Skeletal muscle satellite cell (primary cell): ENCODE measurements around the gene B4GALT2.

Experiments
- H3K27me3 ChIP-seq: 2 replicates; pipeline ENCODE4 v1.7.0; 2013; ENCODE audit warnings: low read length; ENCODE audit not compliant: control insufficient read depth, insufficient read depth
- H3K36me3 ChIP-seq: 2 replicates; pipeline ENCODE4 v1.7.0; 2013; ENCODE audit warnings: mild to moderate bottlenecking, control low read depth, low read length; ENCODE audit not compliant: insufficient read depth
- H3K4me1 ChIP-seq: 2 replicates; pipeline ENCODE4 v1.7.0; 2013; ENCODE audit warnings: low read length; ENCODE audit not compliant: control insufficient read depth, insufficient read depth
- H3K4me2 ChIP-seq: 2 replicates; pipeline ENCODE4 v1.7.0; 2013; ENCODE audit warnings: mild to moderate bottlenecking, low read length
- H3K4me3 ChIP-seq: 2 replicates; pipeline ENCODE4 v1.7.0; 2013; ENCODE audit warnings: low read length
- H3K9ac ChIP-seq: 2 replicates; pipeline ENCODE4 v1.7.0; 2013; ENCODE audit warnings: mild to moderate bottlenecking, low read depth, low read length, moderate library complexity
- H3K9me3 ChIP-seq: replicated peaks from 2 replicates; pipeline ENCODE4 v1.7.0; 2013; ENCODE audit warnings: mild to moderate bottlenecking, control low read depth, low read length

The B4GALT2 gene

DNA sequence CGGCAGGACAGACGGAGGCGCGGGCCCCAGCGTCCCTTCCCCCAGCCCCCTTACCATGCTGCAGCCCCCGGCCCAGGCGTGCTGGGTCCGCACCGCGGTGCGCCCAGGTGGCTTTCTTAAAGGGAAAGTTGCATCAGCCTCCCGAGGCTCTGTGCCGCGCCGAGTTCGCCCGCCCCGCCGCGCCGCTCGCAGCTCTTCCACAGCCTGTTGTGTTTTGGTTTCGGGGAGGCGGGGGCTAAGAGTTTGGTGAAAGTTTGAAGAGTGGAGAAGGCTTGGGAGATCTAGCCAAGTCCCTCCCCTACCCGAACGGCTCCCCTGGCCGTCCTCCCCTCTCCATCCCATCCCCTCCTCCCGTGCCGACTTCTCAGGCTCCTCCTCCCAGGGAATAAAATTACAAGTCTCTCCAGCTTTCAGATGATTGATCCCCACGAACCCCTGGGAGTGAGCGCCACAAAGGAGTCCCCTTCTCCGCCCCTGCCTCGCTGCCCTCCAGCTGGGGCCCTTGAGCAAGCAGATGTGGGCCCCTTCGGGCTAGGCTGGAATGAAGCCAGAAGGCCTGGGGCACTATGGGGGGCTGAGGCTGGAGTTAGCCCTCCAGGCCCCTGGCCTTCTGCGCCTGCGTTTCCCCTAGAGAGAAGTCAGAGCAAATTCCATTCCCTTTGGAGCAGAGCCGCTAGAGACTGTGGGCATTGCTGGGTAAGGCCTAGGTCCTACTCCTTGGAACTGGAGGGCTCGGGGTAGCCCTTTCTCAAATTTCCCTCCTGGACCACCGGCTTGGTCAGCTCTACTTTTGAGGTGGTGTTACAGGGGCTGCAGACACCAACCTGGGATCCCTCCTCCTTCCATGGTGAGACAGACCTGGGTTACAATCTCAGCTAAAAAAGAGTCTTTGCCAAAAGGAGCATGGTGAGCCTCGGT, 52.5 kb downstream of the B4GALT2 start, which contains the start of gene SLC6A9:
TSS of gene SLC6A9 (minus strand) at position 211 of the 918 bp plus-strand sequence. CDS start 7,185 bp downstream, outside the sequence.
- H3K9ac ChIP-seq, result peak within 1 kb of the TSS; percentile 69
- H3K4me3 ChIP-seq, result peak within 1 kb of the TSS; percentile 70
- no peaks in the 10 kb centered on the region for H3K9me3 ChIP-seq
- H3K4me2 ChIP-seq, result peak within 1 kb of the TSS; percentile 92
- no peaks in the 10 kb centered on the region for H3K36me3 ChIP-seq
- no peaks in the 10 kb centered on the region for H3K27me3 ChIP-seq
- H3K4me1 ChIP-seq, result peaks cover 22% of the 10 kb centered on the region

DNA sequence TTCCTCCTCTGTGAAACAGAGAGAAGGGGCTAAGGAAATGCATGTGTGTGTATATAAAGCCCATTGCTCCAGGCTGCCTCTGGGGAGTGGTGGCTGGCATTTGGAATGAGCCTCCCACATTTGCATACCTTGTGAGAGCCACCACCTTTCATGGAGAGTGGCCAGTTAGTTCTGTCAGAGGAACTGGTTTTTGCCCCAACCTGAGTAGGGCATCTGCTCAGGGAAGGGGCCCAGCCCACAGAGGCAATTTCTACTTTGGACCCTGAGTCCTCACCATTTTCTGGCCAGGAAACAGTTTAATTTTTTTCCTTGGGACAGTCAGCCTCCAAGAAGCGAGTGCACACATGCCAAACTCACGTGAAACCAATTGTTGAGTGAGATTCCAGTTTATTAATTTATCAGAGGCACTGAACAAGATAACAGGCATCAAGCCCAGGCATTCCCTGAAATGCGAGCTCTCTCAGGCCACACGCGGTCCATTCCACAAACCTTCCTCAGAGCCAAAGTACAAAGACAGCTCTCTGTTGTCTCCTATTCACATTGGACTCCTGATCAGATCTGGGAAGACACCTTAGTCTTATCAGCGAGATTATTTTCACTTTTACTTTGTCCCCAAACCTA, 53.3 kb downstream of the B4GALT2 start:
- Histone ChIP-seq H3K27me3 (no peaks in the 10 kb centered on the region), H3K36me3 (no peaks in the 10 kb centered on the region), H3K4me3 (no peak overlapping the region), H3K4me1 (peaks cover 26% of the 10 kb centered on the region), H3K4me2 (no peak overlapping the region), H3K9me3 (no peaks in the 10 kb centered on the region), H3K9ac (no peak overlapping the region)

DNA sequence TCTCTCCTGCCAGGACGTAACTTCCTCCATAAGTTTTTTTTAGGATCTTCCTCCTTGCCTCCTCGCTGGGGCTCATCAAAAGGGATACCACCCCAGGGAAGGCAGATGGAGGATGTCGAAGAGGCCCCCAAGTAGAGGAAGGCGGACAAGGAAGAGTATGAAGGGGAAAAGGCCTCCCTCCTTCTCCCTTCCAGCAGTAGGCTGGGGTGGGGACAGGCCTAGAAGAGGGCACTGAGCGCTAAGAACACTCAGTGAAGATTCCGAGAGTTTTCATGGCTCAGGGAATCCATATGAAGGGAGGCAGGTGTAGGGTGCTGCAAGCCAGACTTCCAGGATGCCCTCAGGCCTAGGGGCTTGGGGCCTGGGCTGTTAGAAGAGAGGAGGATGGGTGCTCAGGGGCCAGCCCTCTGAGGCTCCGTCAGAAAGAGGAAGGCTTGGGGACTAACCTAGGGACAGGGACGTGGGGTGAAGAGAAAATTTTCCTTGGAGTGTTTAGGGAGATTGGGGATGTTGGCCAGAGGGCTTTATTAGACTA, 54.1 kb downstream of the B4GALT2 start:
- H3K9me3 ChIP-seq, result no peaks in the 10 kb centered on the region
- no peak overlapping the region for H3K9ac ChIP-seq
- H3K4me3 ChIP-seq, result no peak overlapping the region
- H3K4me2 ChIP-seq, result no peak overlapping the region
- H3K4me1 ChIP-seq, result peaks cover 26% of the 10 kb centered on the region
- H3K27me3 ChIP-seq, result no peaks in the 10 kb centered on the region
- H3K36me3 ChIP-seq, result no peaks in the 10 kb centered on the region

DNA sequence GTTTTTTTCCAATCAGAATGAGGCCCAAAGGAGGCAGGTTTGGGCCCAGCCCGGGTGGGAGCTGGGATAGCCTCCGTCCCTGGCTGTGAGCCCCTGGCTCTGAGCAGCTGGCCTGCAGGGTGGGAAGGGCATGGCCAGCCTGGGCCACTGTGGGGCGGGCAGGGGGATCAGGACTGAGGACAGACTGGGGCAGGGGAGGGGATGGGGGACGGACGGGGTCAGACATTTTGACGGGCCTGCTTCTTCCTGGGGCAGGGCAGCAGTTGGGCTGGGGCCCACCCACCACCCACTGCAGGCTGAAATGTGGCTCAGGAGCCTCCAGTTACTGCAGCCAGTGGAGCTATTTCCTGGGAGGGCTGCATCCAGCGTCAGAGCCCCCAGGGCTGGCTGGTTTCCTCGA, 54.7 kb downstream of the B4GALT2 start:
- H3K9ac ChIP-seq, result no peak overlapping the region

DNA sequence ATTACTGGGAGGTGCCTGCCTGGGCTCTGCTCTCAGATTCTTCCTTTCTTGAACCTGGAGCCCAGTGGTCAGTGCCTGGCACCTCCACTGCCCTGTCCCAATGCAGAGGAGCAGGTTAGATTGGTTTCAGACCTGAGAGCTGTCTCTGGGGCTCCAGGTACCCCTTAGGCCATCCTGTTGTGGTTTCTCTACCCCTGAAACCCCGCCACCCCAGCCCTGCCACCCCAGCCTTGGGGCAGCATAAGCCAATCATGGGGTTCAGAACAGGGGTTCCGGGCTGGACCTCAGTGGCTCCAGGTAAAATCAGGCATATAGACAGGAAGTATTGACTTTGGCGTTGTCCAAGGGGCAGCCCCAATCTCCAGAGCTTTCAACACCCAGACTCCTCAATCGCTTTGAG, 55.4 kb downstream of the B4GALT2 start:
- no peak overlapping the region for H3K4me2 ChIP-seq
- H3K4me1 ChIP-seq, result peaks cover 28% of the 10 kb centered on the region
- H3K36me3 ChIP-seq, result no peaks in the 10 kb centered on the region
- H3K9me3 ChIP-seq, result no peaks in the 10 kb centered on the region
- H3K27me3 ChIP-seq, result no peaks in the 10 kb centered on the region
- H3K4me3 ChIP-seq, result no peak overlapping the region
- no peak overlapping the region for H3K9ac ChIP-seq

More for the DNA sequence above, 54.7 kb downstream of the B4GALT2 start:
- H3K27me3 ChIP-seq, result no peaks in the 10 kb centered on the region
- H3K36me3 ChIP-seq, result no peaks in the 10 kb centered on the region
- H3K4me2 ChIP-seq, result no peak overlapping the region
- peaks cover 28% of the 10 kb centered on the region for H3K4me1 ChIP-seq
- no peak overlapping the region for H3K4me3 ChIP-seq
- no peaks in the 10 kb centered on the region for H3K9me3 ChIP-seq

DNA sequence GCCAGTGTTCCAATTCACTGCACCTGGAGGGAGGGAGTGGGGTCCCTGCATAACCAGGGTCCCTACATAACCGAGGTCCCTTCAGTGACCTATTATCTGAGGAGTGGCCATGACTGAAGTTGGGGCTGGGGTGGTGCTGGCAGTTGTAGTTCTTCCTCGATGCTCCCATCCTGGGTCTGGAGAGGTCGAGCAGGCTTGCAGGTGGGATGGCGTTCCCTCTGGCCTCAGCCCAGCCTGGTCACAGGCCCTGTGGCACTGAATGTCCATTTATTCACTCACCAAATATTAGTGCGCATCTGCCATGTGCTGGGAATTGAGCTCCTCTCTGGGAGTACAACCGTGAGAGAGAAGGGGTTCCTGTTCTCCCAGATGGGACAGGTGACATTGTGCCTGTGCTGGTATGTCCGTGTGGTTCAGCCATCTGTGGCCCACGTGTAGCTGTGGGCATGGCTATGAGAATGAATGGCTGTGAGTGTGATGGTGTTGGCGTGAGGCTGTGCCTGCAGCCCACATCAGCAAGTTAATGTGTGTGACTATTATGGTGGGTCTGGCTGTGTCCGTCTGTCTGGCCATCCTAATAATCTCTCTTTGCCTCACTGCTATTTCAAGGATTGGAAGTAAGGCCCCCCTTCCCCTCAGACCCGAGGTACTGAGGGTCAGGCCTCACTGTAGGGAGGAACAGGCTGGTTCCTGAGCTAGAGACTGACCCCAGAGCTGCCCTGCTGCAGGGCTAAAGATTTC, 56.1 kb downstream of the B4GALT2 start:
- H3K9me3 ChIP-seq, result no peaks in the 10 kb centered on the region
- H3K4me1 ChIP-seq, result peaks cover 32% of the 10 kb centered on the region
- H3K27me3 ChIP-seq, result no peaks in the 10 kb centered on the region
- H3K9ac ChIP-seq, result no peak overlapping the region
- no peak overlapping the region for H3K4me2 ChIP-seq
- H3K4me3 ChIP-seq, result no peak overlapping the region
- no peaks in the 10 kb centered on the region for H3K36me3 ChIP-seq

DNA sequence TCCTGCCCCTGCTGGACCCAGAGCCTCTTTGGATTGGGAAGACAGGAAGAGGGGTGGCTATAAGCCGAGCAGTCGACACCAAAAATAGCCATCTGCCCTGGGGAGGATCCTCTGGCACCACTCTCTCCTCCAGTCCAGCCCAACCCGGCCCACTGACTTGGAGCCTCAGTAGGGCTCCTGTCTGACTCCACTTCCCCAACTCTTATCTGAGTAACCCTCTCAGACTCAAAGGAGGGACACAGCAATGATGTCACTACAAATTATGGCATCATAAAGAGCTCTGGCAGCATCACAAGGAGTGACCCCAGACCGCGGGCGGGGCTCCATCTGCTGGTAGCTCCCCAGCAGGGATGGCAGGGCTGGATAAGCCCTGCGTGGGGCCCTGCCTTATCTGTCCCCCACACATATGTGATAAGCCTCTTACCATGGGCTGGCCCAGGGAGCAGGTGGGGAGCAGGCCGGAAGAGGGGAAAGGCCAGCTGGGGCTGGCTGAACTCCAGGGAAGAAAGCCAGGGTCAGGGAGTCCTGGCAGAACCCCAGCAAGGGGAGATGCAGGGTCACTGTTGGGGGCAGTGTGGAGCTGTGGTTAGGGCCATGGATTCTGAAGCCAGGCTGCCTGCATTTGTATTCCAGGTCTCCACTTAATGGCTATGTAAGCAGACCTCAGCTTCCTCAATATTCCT, 56.9 kb downstream of the B4GALT2 start:
- peak overlapping the region; percentile 10 for H3K9ac ChIP-seq
- peaks cover 39% of the 10 kb centered on the region for H3K4me1 ChIP-seq
- no peak overlapping the region for H3K4me2 ChIP-seq
- H3K36me3 ChIP-seq, result no peaks in the 10 kb centered on the region
- H3K4me3 ChIP-seq, result no peak overlapping the region
- H3K27me3 ChIP-seq, result no peaks in the 10 kb centered on the region
- no peaks in the 10 kb centered on the region for H3K9me3 ChIP-seq

DNA sequence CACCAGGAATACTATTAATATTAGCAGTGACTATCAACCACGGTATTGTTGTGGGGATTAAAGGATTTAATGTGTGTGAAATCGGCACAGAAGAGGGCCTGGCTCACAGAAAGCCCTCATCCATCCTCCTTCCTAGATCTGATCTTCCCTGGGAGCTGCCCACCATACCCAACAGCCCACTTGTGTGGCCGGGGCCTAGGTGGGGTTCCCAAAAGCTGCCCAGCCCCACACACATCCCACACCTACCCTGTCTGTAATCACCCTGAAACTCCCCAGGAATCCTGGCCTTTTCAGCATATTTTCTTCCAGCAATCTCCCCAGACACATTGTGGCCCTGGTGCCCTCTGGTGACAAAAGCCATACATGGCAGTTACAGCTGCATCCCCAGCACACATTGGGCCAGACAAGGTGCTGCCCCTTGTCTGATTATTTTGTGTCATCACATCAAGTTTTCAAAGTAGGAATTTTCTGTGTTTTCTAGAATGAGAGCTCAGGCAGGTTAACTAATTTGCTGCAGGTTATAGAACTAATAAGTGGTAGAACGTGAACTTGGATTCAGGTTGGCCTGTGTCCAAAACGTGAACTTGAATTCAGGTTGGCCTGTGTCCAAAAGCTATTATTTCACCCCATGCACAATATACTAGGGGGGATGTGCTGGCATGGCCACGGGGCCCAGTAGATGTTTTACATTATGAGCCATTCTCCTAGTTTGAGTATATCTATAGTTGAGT, 57.6 kb downstream of the B4GALT2 start:
- Histone ChIP-seq H3K27me3 (no peaks in the 10 kb centered on the region), H3K9ac (no peak overlapping the region), H3K36me3 (no peaks in the 10 kb centered on the region), H3K4me2 (no peak overlapping the region), H3K9me3 (no peaks in the 10 kb centered on the region), H3K4me1 (peaks cover 43% of the 10 kb centered on the region), H3K4me3 (no peak overlapping the region)

DNA sequence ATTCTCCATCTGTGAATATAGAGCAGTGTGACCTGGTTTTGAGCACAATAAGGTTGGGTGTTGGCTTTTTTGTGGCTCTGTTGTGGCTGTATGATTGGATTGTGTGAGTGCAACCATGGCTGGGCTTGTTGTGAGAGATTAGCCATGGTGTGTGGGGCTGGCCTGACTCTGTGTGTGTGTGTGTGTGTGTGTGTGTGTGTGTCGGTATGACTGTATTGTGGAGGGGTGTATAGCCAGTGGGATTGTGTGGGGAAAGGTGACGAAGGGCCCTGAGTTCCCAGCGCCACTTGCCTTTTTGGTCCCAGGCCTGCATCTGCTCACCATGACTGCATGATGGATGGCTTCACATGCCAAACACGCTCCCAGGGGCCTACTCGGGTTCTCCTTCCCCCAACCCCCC, 58.1 kb downstream of the B4GALT2 start:
- Histone ChIP-seq H3K4me3 (no peak overlapping the region), H3K27me3 (no peaks in the 10 kb centered on the region), H3K4me2 (no peak overlapping the region), H3K9me3 (no peaks in the 10 kb centered on the region), H3K36me3 (no peaks in the 10 kb centered on the region), H3K4me1 (peaks cover 43% of the 10 kb centered on the region), H3K9ac (no peak overlapping the region)

DNA sequence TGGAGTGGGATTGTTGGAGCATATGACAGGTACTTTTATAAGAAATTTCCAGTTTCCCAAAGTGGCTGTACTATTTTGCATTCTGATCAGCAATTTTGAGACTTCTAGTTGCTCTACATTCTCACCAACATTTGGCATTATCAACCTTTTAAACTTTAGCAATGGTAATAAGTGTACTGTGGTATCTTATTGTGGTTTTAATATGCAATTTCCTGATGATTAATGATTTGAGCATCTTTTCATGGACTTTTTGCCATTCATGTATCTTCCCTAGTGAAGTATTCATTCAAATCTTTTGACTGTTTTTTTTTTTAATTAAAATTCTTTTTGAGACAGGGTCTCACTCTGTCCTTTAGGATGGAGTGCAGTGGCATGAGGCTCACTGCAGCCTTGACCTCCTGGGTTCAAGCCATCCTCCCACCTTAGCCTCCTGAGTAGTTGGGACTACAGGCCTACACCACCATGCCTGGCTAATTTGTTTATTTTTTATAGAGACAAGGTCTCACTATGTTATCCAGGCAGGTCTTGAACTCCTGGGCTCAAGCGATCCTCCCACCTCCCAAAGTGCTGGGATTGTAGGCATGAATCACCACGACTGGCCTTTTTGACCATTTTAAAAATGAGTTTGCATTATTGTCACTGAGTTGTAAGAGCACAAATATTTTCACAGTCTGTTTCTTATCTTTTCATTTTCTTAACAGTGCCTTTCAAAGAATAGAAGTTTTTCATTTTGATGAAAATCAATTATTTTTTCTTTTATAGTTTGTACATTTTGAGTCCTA, 60.1 kb downstream of the B4GALT2 start:
- no peaks in the 10 kb centered on the region for H3K9me3 ChIP-seq
- peak overlapping the region; percentile 9 for H3K4me2 ChIP-seq
- H3K4me3 ChIP-seq, result no peak overlapping the region
- H3K9ac ChIP-seq, result no peak overlapping the region
- no peaks in the 10 kb centered on the region for H3K27me3 ChIP-seq
- no peaks in the 10 kb centered on the region for H3K36me3 ChIP-seq
- H3K4me1 ChIP-seq, result peaks cover 47% of the 10 kb centered on the region
